Measurements from ENCODE around the gene PLS3.

Gene PLS3

GRCh38 chrX:115563633-115564162 is 2.7 kb downstream of the PLS3 start:
- no peak for TF ChIP-seq CTCF (IDR thresholded peaks at IDR 0.05; ENCODE audit: low read depth, low read length, missing control alignments)
- no peak overlapping the region for H3K4me3 ChIP-seq (ENCODE audit: low read depth, low read length)
- in situ Hi-C loops (cut with HindIII; ENCODE audit: low sequenced_read_pairs): loop anchor here (25.0 kb wide), 1 partner anchor 201 kb away; no protein-coding TSS in a partner anchor
- DNase-seq (ENCODE audit: low read depth): no peak

- DNase-seq (ENCODE audit: low read depth): no peak
- in situ Hi-C loops (cut with HindIII; ENCODE audit: low sequenced_read_pairs): loop anchor here (25.0 kb wide), 1 partner anchor 202 kb away; no protein-coding TSS in a partner anchor
- no peak overlapping the region for H3K4me3 ChIP-seq (ENCODE audit: low read depth, low read length)
- no peak for TF ChIP-seq CTCF (IDR thresholded peaks at IDR 0.05; ENCODE audit: low read depth, low read length, missing control alignments)
Observed at GRCh38 chrX:115564243-115564642, 3.3 kb downstream of the PLS3 start.

GRCh38 chrX:115565888-115566287 is 4.9 kb downstream of the PLS3 start:
- in situ Hi-C loops (cut with HindIII; ENCODE audit: low sequenced_read_pairs): loop anchor here (25.0 kb wide), 1 partner anchor 204 kb away; no protein-coding TSS in a partner anchor
- no peak overlapping the region for H3K4me3 ChIP-seq (ENCODE audit: low read depth, low read length)
- TF ChIP-seq CTCF (IDR thresholded peaks at IDR 0.05; ENCODE audit: low read depth, low read length, missing control alignments): no peak
- DNase-seq (ENCODE audit: low read depth): no peak

GRCh38 chrX:115571712-115572111 is 10.7 kb downstream of the PLS3 start:
- H3K4me3 ChIP-seq (ENCODE audit: low read depth, low read length): no peak overlapping the region
- in situ Hi-C loops (cut with HindIII; ENCODE audit: low sequenced_read_pairs): loop anchor here (25.0 kb wide), 1 partner anchor 209 kb away; no protein-coding TSS in a partner anchor
- no peak for TF ChIP-seq CTCF (IDR thresholded peaks at IDR 0.05; ENCODE audit: low read depth, low read length, missing control alignments)
- no peak for DNase-seq (ENCODE audit: low read depth)

GRCh38 chrX:115573185-115573584 is 12.2 kb downstream of the PLS3 start:
- no peak for TF ChIP-seq CTCF (IDR thresholded peaks at IDR 0.05; ENCODE audit: low read depth, low read length, missing control alignments)
- no peak overlapping the region for H3K4me3 ChIP-seq (ENCODE audit: low read depth, low read length)
- in situ Hi-C loops (cut with HindIII; ENCODE audit: low sequenced_read_pairs): loop anchor here (25.0 kb wide), 1 partner anchor 211 kb away; no protein-coding TSS in a partner anchor
- no peak for DNase-seq (ENCODE audit: low read depth)

- no peak for TF ChIP-seq CTCF (IDR thresholded peaks at IDR 0.05; ENCODE audit: low read depth, low read length, missing control alignments)
- in situ Hi-C loops (cut with HindIII; ENCODE audit: low sequenced_read_pairs): no loop called here
- DNase-seq (ENCODE audit: low read depth): no peak
Observed at GRCh38 chrX:115576676-115577075, 15.7 kb downstream of the PLS3 start.

More at GRCh38 chrX:115576676-115577075, 15.7 kb downstream of the PLS3 start:
- no peak overlapping the region for H3K4me3 ChIP-seq (ENCODE audit: low read depth, low read length)

Data from astrocyte of the cerebellum (primary cell).